GM20000 (cell line): ENCODE results near the gene ABHD18.
"Not testable (repeated sequence)": the region's sequence is repeated elsewhere in the genome, so short reads cannot be mapped to it uniquely, and the experiment has no call there.

Experiments
- DNase-seq: peaks from one replicate; pipeline ENCODE4 v3.0.0; 2012; ENCODE audit warnings: low spot score
- CTCF ChIP-seq: IDR thresholded peaks from 2 replicates; pipeline ENCODE4 v1.5.1; 2012; ENCODE audit warnings: mild to moderate bottlenecking, control low read depth; ENCODE audit errors: extremely low read depth, missing control alignments

ABHD18 gene

GRCh38 chr4:127936974-127937373 lies 28.2 kb upstream of the ABHD18 start:
- no peak for DNase-seq
- TF ChIP-seq CTCF: no peak

- TF ChIP-seq CTCF: no peak
Measured at GRCh38 chr4:127957105-127957504, 8.1 kb upstream of the ABHD18 start.

GRCh38 chr4:127959794-127960193 lies 5.4 kb upstream of the ABHD18 start:
- no peak for DNase-seq
- no peak for TF ChIP-seq CTCF

More at GRCh38 chr4:127957105-127957504, 8.1 kb upstream of the ABHD18 start:
- DNase-seq: no peak

- not testable (repeated sequence) for DNase-seq
Measured at GRCh38 chr4:127963633-127964398, 1.4 kb upstream of the ABHD18 start.

GRCh38 chr4:127964426-127965061 lies 662 bp upstream of the ABHD18 start:
- not testable (repeated sequence) for DNase-seq

GRCh38 chr4:127965803-127966175 lies 583 bp downstream of the ABHD18 start:
- TF ChIP-seq CTCF: no peak
- peak; percentile 66 for DNase-seq

- no peak for DNase-seq
- TF ChIP-seq CTCF: no peak
Measured at GRCh38 chr4:127967141-127967775, 2.1 kb downstream of the ABHD18 start.

- DNase-seq: no peak
- TF ChIP-seq CTCF: no peak
Measured at GRCh38 chr4:127968586-127968985, 3.4 kb downstream of the ABHD18 start.

- DNase-seq: not testable (repeated sequence)
Measured at GRCh38 chr4:127970925-127971324, 5.7 kb downstream of the ABHD18 start.
